GM10847 (cell line): ENCODE measurements around the gene PAM16.

Experiments used
- POLR2A ChIP-seq: IDR thresholded peaks from 2 replicates; pipeline ENCODE4 v1.6.1; 2011; ENCODE audit not compliant: insufficient read length; ENCODE audit errors: extremely low read depth

PAM16 gene

GRCh38 chr16:4386451-4386805 lies 35.3 kb upstream of the PAM16 start:
- TF ChIP-seq POLR2A: no peak

DNA sequence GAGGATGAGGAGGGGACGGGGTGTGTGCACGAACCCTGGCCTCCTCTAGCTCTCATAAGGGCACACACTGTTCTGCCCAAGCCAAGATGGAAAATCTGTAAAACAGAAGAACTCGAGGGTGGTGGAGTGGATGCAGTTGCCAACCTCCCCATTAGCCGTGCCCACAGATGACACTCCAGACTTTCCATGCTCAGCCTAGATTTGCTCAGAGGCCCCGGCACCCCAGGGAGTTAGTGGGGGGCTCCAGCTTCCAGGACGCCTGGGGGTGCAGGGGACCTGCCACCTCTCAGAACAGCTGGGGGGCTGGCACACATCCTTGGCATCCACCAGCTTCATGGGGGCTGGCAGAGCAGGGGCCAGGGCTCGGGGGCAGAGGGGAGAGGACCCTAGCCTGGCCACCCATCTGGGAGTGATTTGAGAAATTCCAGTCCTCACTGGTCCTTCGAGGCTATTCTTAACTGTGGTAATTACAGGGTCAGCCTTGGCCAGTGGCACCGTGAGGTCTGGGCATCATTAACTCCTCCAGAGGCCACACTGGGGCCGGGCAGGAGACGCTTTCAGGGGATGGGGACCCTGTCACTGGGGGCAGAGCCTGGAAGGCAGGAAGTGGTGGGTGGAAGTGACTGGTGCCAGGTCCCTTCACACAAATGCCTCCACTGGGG lies 34.8 kb upstream of the PAM16 start:
- TF ChIP-seq POLR2A: no peak

DNA sequence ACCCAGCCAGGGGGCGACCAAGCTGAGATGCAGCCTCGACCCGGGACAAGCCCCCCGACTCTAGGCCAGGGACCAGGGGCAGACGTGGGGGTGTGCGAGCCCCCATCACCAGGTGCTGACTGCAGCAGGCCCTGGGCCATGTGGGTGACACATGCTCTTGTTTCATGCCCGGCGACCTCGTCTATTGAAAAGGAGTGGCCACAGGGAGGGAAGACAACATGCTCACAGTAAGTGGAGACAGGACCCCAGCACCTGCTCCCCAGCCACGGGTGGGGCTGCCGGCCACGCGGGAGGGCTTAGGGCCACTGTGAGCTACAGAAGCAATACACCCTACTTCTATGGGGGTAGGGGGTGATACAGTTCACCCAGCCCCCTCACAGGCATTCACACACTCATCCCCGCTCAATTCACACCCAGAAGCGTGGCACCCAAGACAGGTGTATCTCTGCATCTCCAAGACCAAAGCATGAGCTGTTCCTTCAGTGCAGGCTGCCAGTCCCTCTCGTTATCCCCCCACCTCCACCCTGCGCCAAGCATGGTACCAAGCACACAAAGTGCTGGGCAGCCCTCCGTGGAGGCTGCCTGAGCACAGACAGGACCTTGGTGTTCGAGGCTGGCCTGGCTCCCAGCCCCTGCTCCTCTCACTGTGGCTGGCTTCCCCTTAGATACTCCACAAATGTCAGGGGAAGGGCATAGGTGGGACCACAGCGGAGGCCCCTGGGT lies 34.1 kb upstream of the PAM16 start:
- TF ChIP-seq POLR2A: no peak

- TF ChIP-seq POLR2A: no peak
Observed at GRCh38 chr16:4384509-4384942, 33.4 kb upstream of the PAM16 start.

- TF ChIP-seq POLR2A: no peak
Observed at GRCh38 chr16:4383591-4384444, 32.7 kb upstream of the PAM16 start.

GRCh38 chr16:4382795-4383357 lies 31.8 kb upstream of the PAM16 start:
- TF ChIP-seq POLR2A: no peak

DNA sequence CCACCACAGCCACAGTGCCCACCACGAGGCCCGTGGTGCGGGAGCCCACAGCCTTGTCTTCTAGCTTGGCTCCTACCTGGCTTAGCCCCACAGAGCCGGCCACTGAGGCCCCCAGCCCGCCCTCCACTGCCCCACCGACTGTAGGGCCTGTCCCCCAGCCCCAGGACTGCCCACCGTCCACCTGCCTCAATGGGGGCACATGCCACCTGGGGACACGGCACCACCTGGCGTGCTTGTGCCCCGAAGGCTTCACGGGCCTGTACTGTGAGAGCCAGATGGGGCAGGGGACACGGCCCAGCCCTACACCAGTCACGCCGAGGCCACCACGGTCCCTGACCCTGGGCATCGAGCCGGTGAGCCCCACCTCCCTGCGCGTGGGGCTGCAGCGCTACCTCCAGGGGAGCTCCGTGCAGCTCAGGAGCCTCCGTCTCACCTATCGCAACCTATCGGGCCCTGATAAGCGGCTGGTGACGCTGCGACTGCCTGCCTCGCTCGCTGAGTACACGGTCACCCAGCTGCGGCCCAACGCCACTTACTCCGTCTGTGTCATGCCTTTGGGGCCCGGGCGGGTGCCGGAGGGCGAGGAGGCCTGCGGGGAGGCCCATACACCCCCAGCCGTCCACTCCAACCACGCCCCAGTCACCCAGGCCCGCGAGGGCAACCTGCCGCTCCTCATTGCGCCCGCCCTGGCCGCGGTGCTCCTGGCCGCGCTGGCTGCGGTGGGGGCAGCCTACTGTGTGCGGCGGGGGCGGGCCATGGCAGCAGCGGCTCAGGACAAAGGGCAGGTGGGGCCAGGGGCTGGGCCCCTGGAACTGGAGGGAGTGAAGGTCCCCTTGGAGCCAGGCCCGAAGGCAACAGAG lies 31.0 kb upstream of the PAM16 start:
- no peak for TF ChIP-seq POLR2A

DNA sequence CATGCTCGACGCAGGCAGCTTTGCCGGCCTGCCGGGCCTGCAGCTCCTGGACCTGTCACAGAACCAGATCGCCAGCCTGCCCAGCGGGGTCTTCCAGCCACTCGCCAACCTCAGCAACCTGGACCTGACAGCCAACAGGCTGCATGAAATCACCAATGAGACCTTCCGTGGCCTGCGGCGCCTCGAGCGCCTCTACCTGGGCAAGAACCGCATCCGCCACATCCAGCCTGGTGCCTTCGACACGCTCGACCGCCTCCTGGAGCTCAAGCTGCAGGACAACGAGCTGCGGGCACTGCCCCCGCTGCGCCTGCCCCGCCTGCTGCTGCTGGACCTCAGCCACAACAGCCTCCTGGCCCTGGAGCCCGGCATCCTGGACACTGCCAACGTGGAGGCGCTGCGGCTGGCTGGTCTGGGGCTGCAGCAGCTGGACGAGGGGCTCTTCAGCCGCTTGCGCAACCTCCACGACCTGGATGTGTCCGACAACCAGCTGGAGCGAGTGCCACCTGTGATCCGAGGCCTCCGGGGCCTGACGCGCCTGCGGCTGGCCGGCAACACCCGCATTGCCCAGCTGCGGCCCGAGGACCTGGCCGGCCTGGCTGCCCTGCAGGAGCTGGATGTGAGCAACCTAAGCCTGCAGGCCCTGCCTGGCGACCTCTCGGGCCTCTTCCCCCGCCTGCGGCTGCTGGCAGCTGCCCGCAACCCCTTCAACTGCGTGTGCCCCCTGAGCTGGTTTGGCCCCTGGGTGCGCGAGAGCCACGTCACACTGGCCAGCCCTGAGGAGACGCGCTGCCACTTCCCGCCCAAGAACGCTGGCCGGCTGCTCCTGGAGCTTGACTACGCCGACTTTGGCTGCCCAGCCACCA lies 30.2 kb upstream of the PAM16 start:
- TF ChIP-seq POLR2A: no peak

DNA sequence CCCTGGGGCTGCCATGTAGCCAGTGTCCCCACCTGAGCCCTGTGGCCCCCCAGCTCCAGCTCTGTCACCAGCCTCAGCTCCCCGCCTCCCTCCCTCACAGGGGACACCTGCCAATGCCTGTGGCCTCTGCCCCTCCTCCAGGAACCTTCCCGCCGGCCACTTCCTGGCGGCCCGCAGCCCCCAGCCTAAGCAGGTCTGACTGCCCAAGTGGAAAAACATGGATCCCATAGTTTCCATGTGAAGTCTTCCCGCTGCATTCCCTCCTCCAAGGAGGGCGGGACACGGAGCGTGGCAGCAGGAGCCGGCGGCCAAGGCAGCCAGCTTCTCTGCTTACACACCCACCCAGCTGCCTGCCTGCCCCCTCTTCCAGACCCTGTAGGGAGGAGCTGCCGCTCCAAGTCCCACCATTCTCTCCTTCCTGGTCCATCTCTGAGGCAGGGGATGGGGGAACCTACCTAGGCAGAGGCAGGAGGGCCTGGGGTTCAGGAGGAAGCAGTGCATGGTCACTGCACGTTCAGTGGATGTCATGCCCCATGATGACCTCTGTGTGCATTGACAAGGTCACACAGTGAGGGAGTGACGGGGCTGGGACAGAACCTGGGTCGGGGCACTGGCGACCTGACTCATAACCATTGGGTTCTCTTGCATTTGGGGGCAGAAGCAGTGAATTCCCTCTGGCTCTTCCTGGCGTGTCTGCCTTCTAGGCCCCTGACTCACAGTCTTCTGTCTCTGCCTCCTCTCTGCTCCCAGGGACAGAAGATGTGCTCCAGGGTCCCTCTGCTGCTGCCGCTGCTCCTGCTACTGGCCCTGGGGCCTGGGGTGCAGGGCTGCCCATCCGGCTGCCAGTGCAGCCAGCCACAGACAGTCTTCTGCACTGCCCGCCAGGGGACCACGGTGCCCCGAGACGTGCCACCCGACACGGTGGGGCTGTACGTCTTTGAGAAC lies 29.3 kb upstream of the PAM16 start:
- no peak for TF ChIP-seq POLR2A

GRCh38 chr16:4378999-4379690 lies 28.0 kb upstream of the PAM16 start:
- no peak for TF ChIP-seq POLR2A

DNA sequence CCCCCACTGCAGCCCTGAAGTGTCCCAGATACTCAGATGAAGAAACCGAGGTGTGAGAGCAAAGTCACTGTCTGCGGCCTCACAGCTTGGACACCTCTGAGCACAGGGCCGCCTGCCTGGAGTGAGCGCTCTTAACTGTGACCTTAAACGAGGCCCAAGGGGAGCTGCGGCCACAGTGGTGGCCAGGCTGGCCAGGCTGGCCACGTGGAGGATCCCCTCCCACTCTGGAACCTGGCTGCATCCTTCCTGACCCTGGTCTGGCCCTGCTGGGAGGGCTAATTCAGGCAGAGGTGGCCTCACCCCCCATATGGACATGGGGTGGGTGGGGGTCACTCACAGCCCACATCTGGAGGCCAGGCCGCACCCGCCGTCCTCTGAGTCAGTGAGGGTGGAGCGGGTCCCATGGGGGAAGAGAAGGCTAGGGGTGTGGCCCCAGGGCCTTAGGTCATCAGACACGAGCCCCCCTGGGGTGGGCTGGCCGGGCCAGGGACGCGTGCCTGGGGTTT lies 27.1 kb upstream of the PAM16 start:
- TF ChIP-seq POLR2A: no peak

DNA sequence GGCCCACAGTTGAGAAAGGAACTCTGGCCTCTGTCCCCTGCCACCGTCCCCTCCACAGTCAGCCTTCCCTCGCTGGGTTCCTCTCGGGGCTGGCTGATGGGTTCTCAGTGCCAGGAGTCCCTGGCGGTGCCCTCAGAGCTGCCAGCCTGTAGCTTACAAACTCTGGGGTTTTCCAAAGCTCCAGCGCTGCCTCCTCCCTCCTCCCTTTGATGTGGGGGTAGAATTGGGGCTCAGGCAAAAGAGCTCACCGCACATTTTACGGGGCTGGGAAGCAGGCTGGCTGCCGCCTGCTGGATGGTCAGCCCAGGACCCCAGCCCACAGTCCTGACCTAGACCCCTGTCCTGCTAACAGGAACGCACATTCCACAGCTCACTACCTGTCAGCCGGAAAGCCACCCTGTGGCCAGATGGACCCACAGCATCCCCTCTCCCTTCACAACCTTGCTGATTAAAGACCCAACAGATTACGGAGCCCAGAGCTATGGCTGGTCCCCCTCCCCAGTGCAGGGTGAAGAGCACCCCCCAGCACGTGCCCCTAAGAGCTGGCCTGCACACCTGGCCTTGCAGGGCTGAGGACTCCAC lies 26.5 kb upstream of the PAM16 start:
- TF ChIP-seq POLR2A: no peak
